DOHH2 (cell line): ENCODE data around the gene KCNS1.

Experiments
- H3F3A ChIP-seq: fragments of 200-600 bp; sonication (generic), shearing (Covaris generic); 2 replicates; pipeline ENCODE4 v1.6.0; 2016; ENCODE audit warnings: antibody characterized with exemption, mild to moderate bottlenecking; ENCODE audit not compliant: control insufficient read depth, insufficient read depth
- H3K27ac ChIP-seq: fragments of 200-600 bp; sonication (generic); 2 replicates; pipeline ENCODE4 v1.5.1; 2014; ENCODE audit warnings: low read depth, mild to moderate bottlenecking, low read length, moderate library complexity
- H3K27me3 ChIP-seq: fragments of 200-600 bp; sonication (generic); 2 replicates; pipeline ENCODE4 v1.6.1; 2014; ENCODE audit warnings: mild to moderate bottlenecking, low read length, mixed read lengths; ENCODE audit not compliant: control insufficient read depth
- H3K36me3 ChIP-seq: fragments of 200-600 bp; sonication (generic); 2 replicates; pipeline ENCODE4 v1.6.1; 2014; ENCODE audit warnings: mild to moderate bottlenecking, low read length, moderate library complexity, mixed read lengths; ENCODE audit not compliant: control insufficient read depth
- H3K4me1 ChIP-seq: fragments of 200-600 bp; sonication (generic); 2 replicates; pipeline ENCODE4 v1.6.1; 2014; ENCODE audit warnings: mild to moderate bottlenecking, low read length, mixed read lengths; ENCODE audit not compliant: control insufficient read depth
- H3K4me2 ChIP-seq: fragments of 200-600 bp; sonication (generic); 2 replicates; pipeline ENCODE4 v1.6.0; 2014; ENCODE audit warnings: mild to moderate bottlenecking, low read length, moderate library complexity
- H3K4me3 ChIP-seq: fragments of 200-600 bp; sonication (generic); 2 replicates; pipeline ENCODE4 v1.5.1; 2014; ENCODE audit warnings: mild to moderate bottlenecking, low read length, mixed read lengths
- H3K79me2 ChIP-seq: fragments of 200-600 bp; sonication (generic); 2 replicates; pipeline ENCODE4 v1.6.1; 2014; ENCODE audit warnings: mild to moderate bottlenecking, low read length, mixed read lengths; ENCODE audit not compliant: control insufficient read depth
- H3K9me2 ChIP-seq: fragments of 200-600 bp; sonication (generic); replicated peaks from 2 replicates; pipeline ENCODE4 v1.6.1; 2014; ENCODE audit warnings: mild to moderate bottlenecking, low read length, mixed read lengths; ENCODE audit not compliant: control insufficient read depth
- H3K9me3 ChIP-seq: fragments of 200-600 bp; sonication (generic); 2 replicates; pipeline ENCODE4 v1.6.1; 2014; ENCODE audit warnings: antibody characterized with exemption, low read length, mixed read lengths; ENCODE audit not compliant: control insufficient read depth, insufficient read depth
- H4K20me1 ChIP-seq: fragments of 200-600 bp; sonication (generic); 2 replicates; pipeline ENCODE4 v1.6.0; 2014; ENCODE audit warnings: low read depth, mild to moderate bottlenecking, antibody characterized with exemption, low read length, moderate library complexity; ENCODE audit not compliant: control insufficient read depth, insufficient read depth
- CTCF ChIP-seq: fragments of 200-600 bp; sonication (generic); IDR thresholded peaks from one replicate; pipeline ENCODE4 v1.5.1; 2014; ENCODE audit warnings: antibody characterized with exemption, mild to moderate bottlenecking, low read depth, low read length; ENCODE audit not compliant: poor library complexity, severe bottlenecking
- EZH2phosphoT487 ChIP-seq: fragments of 200-600 bp; sonication (generic); IDR thresholded peaks from 2 replicates; pipeline ENCODE4 v1.6.1; 2017; ENCODE audit warnings: borderline replicate concordance, mild to moderate bottlenecking, antibody characterized with exemption, low read length, moderate library complexity, mixed read lengths

KCNS1 gene

GRCh38 chr20:45080867-45081624, 19.9 kb downstream of the KCNS1 start:
- no peak overlapping the region for H3K4me3 ChIP-seq
- H3K4me1 ChIP-seq, result peaks cover 2% of the 10 kb centered on the region
- H3K36me3 ChIP-seq, result peaks cover 74% of the 10 kb centered on the region
- no peaks in the 10 kb centered on the region for H3K79me2 ChIP-seq
- no peaks in the 10 kb centered on the region for H4K20me1 ChIP-seq
- no peak overlapping the region for H3K27ac ChIP-seq
- H3K4me2 ChIP-seq, result no peak overlapping the region
- H3K9me2 ChIP-seq, result no peaks in the 10 kb centered on the region
- no peaks in the 10 kb centered on the region; the same call in 1 of the 2 replicates for H3F3A ChIP-seq
- TF ChIP-seq CTCF (peak; percentile 59), EZH2phosphoT487 (no peak)
- H3K9me3 ChIP-seq, result no peaks in the 10 kb centered on the region; the same call in 1 of the 2 replicates
- no peaks in the 10 kb centered on the region for H3K27me3 ChIP-seq

- Histone ChIP-seq H4K20me1 (no peaks in the 10 kb centered on the region), H3K36me3 (peaks cover 97% of the 10 kb centered on the region), H3K79me2 (no peaks in the 10 kb centered on the region), H3K27ac (no peak overlapping the region), H3K4me3 (no peak overlapping the region), H3F3A (no peaks in the 10 kb centered on the region; the same call in 1 of the 2 replicates), H3K4me2 (no peak overlapping the region), H3K9me2 (no peaks in the 10 kb centered on the region), H3K4me1 (no peaks in the 10 kb centered on the region), H3K9me3 (no peaks in the 10 kb centered on the region; the same call in 1 of the 2 replicates), H3K27me3 (no peaks in the 10 kb centered on the region)
- TF ChIP-seq EZH2phosphoT487 (no peak), CTCF (no peak)
Observed at GRCh38 chr20:45077559-45077958, 23.4 kb downstream of the KCNS1 start.

- no peaks in the 10 kb centered on the region for H3K9me2 ChIP-seq
- no peaks in the 10 kb centered on the region for H3K4me1 ChIP-seq
- H3K4me3 ChIP-seq, result no peak overlapping the region
- no peaks in the 10 kb centered on the region for H3F3A ChIP-seq
- no peaks in the 10 kb centered on the region for H3K27me3 ChIP-seq
- H3K9me3 ChIP-seq, result no peaks in the 10 kb centered on the region
- no peaks in the 10 kb centered on the region for H4K20me1 ChIP-seq
- no peak overlapping the region for H3K4me2 ChIP-seq
- TF ChIP-seq CTCF (no peak), EZH2phosphoT487 (no peak)
- H3K27ac ChIP-seq, result no peak overlapping the region
- peaks cover 72% of the 10 kb centered on the region for H3K36me3 ChIP-seq
- H3K79me2 ChIP-seq, result peaks cover 29% of the 10 kb centered on the region
Observed at GRCh38 chr20:45073221-45073620, 27.7 kb downstream of the KCNS1 start.
